K562 (cell line): Measurements from ENCODE around the gene PMPCB. TPM values are rescaled to one million over a fixed set of nuclear protein-coding genes. Genes with fewer than 3 reads are reported as not detected.

Source experiments
- ATAC-seq: fragments of 200-7000 bp; cut with Tn5 transposase; 3 replicates; pipeline ENCODE4 v1.9.1; 2020; ENCODE audit warnings: moderate library complexity
- BruUV-seq: library from RNA; stranded (reverse); fragments of 400-500 nt; replicated peaks from 2 replicates; lab custom pipeline; 2021; lab: Mats Ljungman, UMichigan
- CTCF ChIA-PET: fragments of 300-600 bp; formaldehyde crosslinking; extraction: SDS; loops from one replicate; lab custom pipeline; 2021; ENCODE audit warnings: low intra/inter-chr PET ratio; lab: Yijun Ruan, JAX
- POLR2A ChIA-PET: fragments of 300-600, 350-650 bp; sonication (Branson Sonifier 250); formaldehyde crosslinking; extraction: SDS; loops from one replicate; lab custom pipeline; 2021; ENCODE audit warnings: antibody characterized with exemption, inconsistent platforms; lab: Yijun Ruan, JAX
- DNase-seq, 4 experiments: peaks; one replicate each; pipeline versions ENCODE4 v3.0.0 to v3.0.0-alpha.2; 2011 to 2018; ENCODE audit warnings: low spot score in 3 of 4, mixed read lengths in 3 of 4; ENCODE audit errors: extremely low read depth in 1 of 4
- FAIRE-seq: peaks from 2 replicates; lab custom pipeline; 2011; peaks lifted over from hg19 to GRCh38; lab: Jason Lieb, UNC
- H2AFZ ChIP-seq: 2 replicates; pipeline ENCODE4 v1.6.0; 2011; ENCODE audit warnings: low read depth, low read length, control low read depth, inconsistent platforms
- H3K27ac ChIP-seq: fragments of 200-600 bp; 3 replicates; pipeline ENCODE4 v1.8.0; 2011; ENCODE audit warnings: low read depth, mild to moderate bottlenecking, control low read depth, inconsistent platforms, low read length, moderate library complexity, mixed read lengths; ENCODE audit errors: extremely low read depth
- H3K27me3 ChIP-seq, 2 experiments: fragments of 300-600 bp in 1 of 2; 2 replicates in 1 of 2; 3 replicates in 1 of 2; pipeline versions ENCODE4 v1.6.0 to v1.8.0; 2011; ENCODE audit warnings: inconsistent platforms in 2 of 2, low read length in 2 of 2, mild to moderate bottlenecking in 1 of 2, mixed read lengths in 1 of 2, moderate library complexity in 1 of 2; ENCODE audit not compliant: control insufficient read depth in 2 of 2, insufficient read depth in 2 of 2
- H3K36me3 ChIP-seq: fragments of 300-600 bp; 3 replicates; pipeline ENCODE4 v1.8.0; 2011; ENCODE audit warnings: mild to moderate bottlenecking, low read length, inconsistent platforms; ENCODE audit not compliant: control insufficient read depth, insufficient read depth
- H3K4me1 ChIP-seq, 2 experiments: fragments of 200-600 bp in 1 of 2; replicated peaks in 1 of 2; 2 replicates in 1 of 2; 3 replicates in 1 of 2; pipeline versions ENCODE4 v1.5.1 to v1.8.0; 2011; ENCODE audit warnings: inconsistent platforms in 2 of 2, low read length in 2 of 2, mild to moderate bottlenecking in 1 of 2, mixed read lengths in 1 of 2, moderate library complexity in 1 of 2; ENCODE audit not compliant: control insufficient read depth in 2 of 2, insufficient read depth in 2 of 2
- H3K4me2 ChIP-seq: 2 replicates; pipeline ENCODE4 v1.6.1; 2011; ENCODE audit warnings: low read length, control low read depth, inconsistent platforms, mixed read lengths; ENCODE audit not compliant: insufficient read depth
- H3K4me3 ChIP-seq: fragments of 200-600 bp; sonication (generic), shearing (Covaris generic); 2 replicates; pipeline ENCODE4 v1.5.1; 2016; ENCODE audit warnings: control low read depth, inconsistent platforms
- H3K79me2 ChIP-seq: fragments of 200-600 bp; 3 replicates; pipeline ENCODE4 v1.8.0; 2011; ENCODE audit warnings: low read length, inconsistent platforms; ENCODE audit not compliant: control insufficient read depth, insufficient read depth
- H3K9ac ChIP-seq, 2 experiments: 2 replicates each; pipeline versions ENCODE4 v1.6.0 to v1.6.1; 2011; ENCODE audit warnings: low read depth in 2 of 2, low read length in 2 of 2, control low read depth in 1 of 2, inconsistent platforms in 1 of 2, mild to moderate bottlenecking in 1 of 2, mixed read lengths in 1 of 2; ENCODE audit not compliant: insufficient read depth in 1 of 2
- H3K9me1 ChIP-seq: one replicate; pipeline ENCODE4 v1.6.0; 2011; ENCODE audit warnings: inconsistent platforms, mild to moderate bottlenecking, low read length, moderate library complexity; ENCODE audit not compliant: control insufficient read depth, insufficient read depth
- H3K9me3 ChIP-seq: replicated peaks from 2 replicates; pipeline ENCODE4 v1.5.1; 2011; ENCODE audit warnings: low read depth, low read length, inconsistent platforms; ENCODE audit not compliant: control insufficient read depth, insufficient read depth
- H4K20me1 ChIP-seq: replicated peaks from 2 replicates; pipeline ENCODE4 v1.6.1; 2011; ENCODE audit warnings: low read length, inconsistent platforms, mixed read lengths; ENCODE audit not compliant: control insufficient read depth, insufficient read depth
- BCL6 ChIP-seq: fragments of 250-450 bp; sonication (Bioruptor Pico); IDR thresholded peaks from 2 replicates; pipeline ENCODE4 v1.4.0; 2020
- CHAMP1 ChIP-seq: fragments of 450-650 bp; IDR thresholded peaks from 2 replicates; pipeline ENCODE4 v1.6.1; 2016; ENCODE audit warnings: mild to moderate bottlenecking
- EP300 ChIP-seq: IDR thresholded peaks from 2 replicates; pipeline ENCODE4 v1.6.1; 2012; ENCODE audit warnings: low read length, improper control_type of control experiment
- ETV6 ChIP-seq, 3 experiments: fragments of 150-350 bp in 1 of 3; sonication (generic) in 1 of 3; formaldehyde crosslinking in 1 of 3; IDR thresholded peaks; 2 replicates each; pipeline versions ENCODE4 v1.6.1 to v1.8.0; 2014 to 2022; ENCODE audit warnings: borderline replicate concordance in 2 of 3, low read depth in 2 of 3, antibody characterized with exemption in 1 of 3, low read length in 1 of 3, mild to moderate bottlenecking in 1 of 3, missing genetic modification reagents in 1 of 3
- MAFF ChIP-seq: IDR thresholded peaks from 2 replicates; pipeline ENCODE4 v1.6.1; 2012; ENCODE audit warnings: low read length, improper control_type of control experiment
- MITF ChIP-seq: IDR thresholded peaks from 2 replicates; pipeline ENCODE4 v1.6.1; 2014; ENCODE audit warnings: antibody characterized with exemption
- NR2C2 ChIP-seq, 2 experiments: fragments of 200-800 bp in 1 of 2; sonication (Bioruptor generic) in 1 of 2; sonication (generic) in 1 of 2; formaldehyde crosslinking in 1 of 2; IDR thresholded peaks; 2 replicates each; pipeline versions ENCODE4 v1.6.1 to v1.8.0; 2016 to 2022; ENCODE audit warnings: mild to moderate bottlenecking in 1 of 2, missing compliant biosample characterization in 1 of 2, missing genetic modification characterization in 1 of 2, missing genetic modification reagents in 1 of 2
- SP2 ChIP-seq: IDR thresholded peaks from 2 replicates; pipeline ENCODE4 v1.6.1; 2011; ENCODE audit warnings: mild to moderate bottlenecking, low read depth, low read length, moderate library complexity; ENCODE audit not compliant: poor library complexity, severe bottlenecking; ENCODE audit errors: extremely low read depth
- TAF15 ChIP-seq: fragments of 200-400 bp; formaldehyde crosslinking; IDR thresholded peaks from 2 replicates; pipeline ENCODE4 v1.6.1; 2017; ENCODE audit warnings: mild to moderate bottlenecking, low read depth, low read length, moderate library complexity
- ZFX ChIP-seq: sonication (generic); formaldehyde crosslinking; IDR thresholded peaks from 2 replicates; pipeline ENCODE4 v1.8.0; 2022; ENCODE audit warnings: mild to moderate bottlenecking, missing genetic modification reagents, moderate library complexity
- WGBS: fragments of 100-300 bp; shearing (Covaris generic); methylation state at CpG from one replicate; pipeline ENCODE4 v1.1.6; 2016; ENCODE audit warnings: low coverage, mixed read lengths; ENCODE audit not compliant: insufficient coverage; ENCODE audit errors: missing lambda C conversion rate; 5-methylcytosine and 5-hydroxymethylcytosine counted together
- in situ Hi-C: fragments of 300-500 bp; cut with MboI; formaldehyde crosslinking; loops from 4 replicates; pipeline ENCODE4 v1.15.0; 2018; ENCODE audit warnings: inconsistent platforms, mixed read lengths
- intact Hi-C: fragments of 100-400 bp; cut with micrococcal nuclease; formaldehyde crosslinking; loops from 2 replicates; pipeline ENCODE4 v1.14.2; 2022
- polyA plus RNA-seq, 8 experiments: library from polyadenylated mRNA; depleted of rRNA in 4 of 8; stranded (reverse) in 5 of 8; unstranded in 3 of 8; fragments of >200 nt; fragmentation: Nextera tagmentation in 2 of 8; fragmentation: Illumina TruSeq in 1 of 8; extraction: Ambion mirVana in 2 of 8; extraction: Trizol in 1 of 8; gene quantifications; 2 replicates each; pipeline versions ENCODE4 v1.2.1 to v1.2.3, GENCODE V29; 2011 to 2014; ENCODE audit warnings: inconsistent platforms in 1 of 8, missing spikeins in 1 of 8
- total RNA-seq, 7 experiments: library from RNA; depleted of rRNA in 6 of 7; stranded (reverse); fragments of >200 nt in 6 of 7; fragmentation: Illumina TruSeq in 2 of 7; extraction: Trizol in 2 of 7; gene quantifications; 2 replicates each; pipeline versions ENCODE4 v1.2.1 to v1.2.3, GENCODE V29; 2011 to 2021; ENCODE audit warnings: low replicate concordance in 1 of 7
- TF ChIP-seq, protein P1 (sequence below): fragments of 250-450 bp; sonication (Bioruptor Pico); IDR thresholded peaks from 2 replicates; pipeline ENCODE4 v1.9.0; 2021; ENCODE audit warnings: mild to moderate bottlenecking, inconsistent platforms

The PMPCB gene
- total and polyA plus RNA-seq, 9 of the 15 experiments (the other 6 are each of a cell fraction or from before 2014, with no cell fraction given) = 61.2 to 209 (median 105) TPM

DNA sequence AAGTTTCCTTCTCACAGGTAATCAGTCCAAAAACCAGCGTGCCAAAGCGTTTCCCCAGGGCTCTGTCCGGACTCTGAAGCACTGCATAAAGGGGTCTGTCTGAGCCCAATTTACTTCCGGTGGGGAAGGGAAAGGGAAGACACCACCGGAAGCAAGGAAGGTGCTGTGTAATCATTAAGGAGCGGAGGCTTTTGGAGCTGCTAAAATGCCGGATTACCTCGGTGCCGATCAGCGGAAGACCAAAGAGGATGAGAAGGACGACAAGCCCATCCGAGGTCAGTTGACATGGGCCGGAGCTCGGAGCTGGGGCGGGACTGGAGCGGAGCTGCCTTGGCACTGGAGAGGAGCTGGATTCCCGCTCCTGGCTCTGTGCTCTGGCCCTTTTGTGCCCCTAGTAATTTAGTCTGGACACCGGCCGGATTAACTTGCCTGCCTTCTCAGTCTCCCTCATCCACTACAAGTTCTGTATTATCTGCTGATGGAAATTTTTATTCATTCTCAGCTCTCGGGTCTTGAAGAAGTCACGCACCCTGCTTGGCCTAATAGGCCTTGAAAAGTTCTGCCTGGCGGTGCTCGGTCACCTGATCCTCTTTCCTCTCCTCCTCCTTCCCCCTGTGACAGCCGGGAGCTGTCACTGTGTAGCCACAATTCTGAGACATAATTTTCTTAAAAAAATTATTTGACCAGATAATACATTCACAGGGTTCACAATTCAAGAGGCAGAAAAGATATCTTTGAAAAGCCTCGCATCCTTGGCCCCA, 50.5 kb downstream of the PMPCB start, which contains the start of gene PSMC2:
PSMC2 (plus strand) TSS at position 137 of the 761 bp plus-strand sequence; CDS start at position 206, 69 bp downstream.
- peak within 1 kb of the TSS; percentile 99 to 100 for H3K9ac ChIP-seq
- peaks cover 35% of the 10 kb centered on the region for H3K36me3 ChIP-seq
- H2AFZ ChIP-seq = peak within 1 kb of the TSS; percentile 93
- TSS peak; percentile 77 for BruUV-seq
- no peaks in the 10 kb centered on the region for H3K27me3 ChIP-seq
- POLR2A ChIA-PET = interaction anchor here (0.7 to 1.3 kb wide), 8 partner anchors 9 to 44 kb away, joined by 3 to 6 read pairs (median 4); no protein-coding TSS in a partner anchor
- H3K79me2 ChIP-seq = peaks cover 87% of the 10 kb centered on the region
- H3K4me3 ChIP-seq = peak within 1 kb of the TSS; percentile 83
- FAIRE-seq (peak; percentile 87), ATAC-seq (peak; percentile 81), DNase-seq (peak; percentile 81 to 97 (median 85))
- H3K4me1 ChIP-seq = peaks cover 11 to 14% of the 10 kb centered on the region in 2 experiments; a peak in 3 of 5 replicates
- H3K27ac ChIP-seq = peak within 1 kb of the TSS; percentile 96
- no peaks in the 10 kb centered on the region for H3K9me1 ChIP-seq
- under 1% methylated on average over 25 of the region's 25 CpGs for WGBS
- H3K9me3 ChIP-seq = no peaks in the 10 kb centered on the region
- no peaks in the 10 kb centered on the region; the same call in 1 of the 2 replicates for H4K20me1 ChIP-seq
- CTCF ChIA-PET = no interaction called here
- in situ Hi-C loops = no loop called here
- intact Hi-C loops = loop anchor here (5.0 kb wide), 1 partner anchor 50 kb away; the partner anchor contains the start of gene PMPCB
- H3K4me2 ChIP-seq = peak within 1 kb of the TSS; percentile 94
- peak; percentile 56; the same call in 1 of the 2 replicates for TF ChIP-seq MITF
- TF ChIP-seq ZFX (CRISPR knock-in tag) = peak; percentile 96
- peak; percentile 44; the same call in 1 of the 2 replicates for TF ChIP-seq EP300
- TF ChIP-seq BCL6 (CRISPR knock-in tag) = no peak
- peak; percentile 68 for TF ChIP-seq MAFF
- TF ChIP-seq NR2C2 (CRISPR knock-in tag; IDR thresholded peaks at IDR 0.05) = peak; percentile 85
- peak; percentile 94 for TF ChIP-seq NR2C2 (tag; IDR thresholded peaks at IDR 0.05)
- no peak for TF ChIP-seq SP2
- TF ChIP-seq, protein P1, sequence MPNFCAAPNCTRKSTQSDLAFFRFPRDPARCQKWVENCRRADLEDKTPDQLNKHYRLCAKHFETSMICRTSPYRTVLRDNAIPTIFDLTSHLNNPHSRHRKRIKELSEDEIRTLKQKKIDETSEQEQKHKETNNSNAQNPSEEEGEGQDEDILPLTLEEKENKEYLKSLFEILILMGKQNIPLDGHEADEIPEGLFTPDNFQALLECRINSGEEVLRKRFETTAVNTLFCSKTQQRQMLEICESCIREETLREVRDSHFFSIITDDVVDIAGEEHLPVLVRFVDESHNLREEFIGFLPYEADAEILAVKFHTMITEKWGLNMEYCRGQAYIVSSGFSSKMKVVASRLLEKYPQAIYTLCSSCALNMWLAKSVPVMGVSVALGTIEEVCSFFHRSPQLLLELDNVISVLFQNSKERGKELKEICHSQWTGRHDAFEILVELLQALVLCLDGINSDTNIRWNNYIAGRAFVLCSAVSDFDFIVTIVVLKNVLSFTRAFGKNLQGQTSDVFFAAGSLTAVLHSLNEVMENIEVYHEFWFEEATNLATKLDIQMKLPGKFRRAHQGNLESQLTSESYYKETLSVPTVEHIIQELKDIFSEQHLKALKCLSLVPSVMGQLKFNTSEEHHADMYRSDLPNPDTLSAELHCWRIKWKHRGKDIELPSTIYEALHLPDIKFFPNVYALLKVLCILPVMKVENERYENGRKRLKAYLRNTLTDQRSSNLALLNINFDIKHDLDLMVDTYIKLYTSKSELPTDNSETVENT = no peak
- TF ChIP-seq ETV6 (IDR thresholded peaks at IDR 0.05; ENCODE audit: borderline replicate concordance in 1 of 2, low read depth in 2 of 2, low read length in 1 of 2) = 0 out of 4 replicates have a peak, but pooled peaks of 1 of the 2 experiments have one; percentile 23
- no peak for TF ChIP-seq ETV6 (CRISPR knock-in tag; IDR thresholded peaks at IDR 0.05; ENCODE audit: borderline replicate concordance)
- no peak for TF ChIP-seq TAF15
- 0 out of 2 replicates have a peak, but pooled peaks have one; percentile 37 for TF ChIP-seq CHAMP1
